GM04503 (cell line): ENCODE results near the gene HIRIP3.
"Not testable (repeated sequence)": the region's sequence is repeated elsewhere in the genome, so short reads cannot be mapped to it uniquely, and the experiment has no call there.

ENCODE experiments used
- DNase-seq: peaks from one replicate; pipeline ENCODE4 v3.0.0-alpha.2; 2012; ENCODE audit warnings: low read depth

HIRIP3 gene

DNA sequence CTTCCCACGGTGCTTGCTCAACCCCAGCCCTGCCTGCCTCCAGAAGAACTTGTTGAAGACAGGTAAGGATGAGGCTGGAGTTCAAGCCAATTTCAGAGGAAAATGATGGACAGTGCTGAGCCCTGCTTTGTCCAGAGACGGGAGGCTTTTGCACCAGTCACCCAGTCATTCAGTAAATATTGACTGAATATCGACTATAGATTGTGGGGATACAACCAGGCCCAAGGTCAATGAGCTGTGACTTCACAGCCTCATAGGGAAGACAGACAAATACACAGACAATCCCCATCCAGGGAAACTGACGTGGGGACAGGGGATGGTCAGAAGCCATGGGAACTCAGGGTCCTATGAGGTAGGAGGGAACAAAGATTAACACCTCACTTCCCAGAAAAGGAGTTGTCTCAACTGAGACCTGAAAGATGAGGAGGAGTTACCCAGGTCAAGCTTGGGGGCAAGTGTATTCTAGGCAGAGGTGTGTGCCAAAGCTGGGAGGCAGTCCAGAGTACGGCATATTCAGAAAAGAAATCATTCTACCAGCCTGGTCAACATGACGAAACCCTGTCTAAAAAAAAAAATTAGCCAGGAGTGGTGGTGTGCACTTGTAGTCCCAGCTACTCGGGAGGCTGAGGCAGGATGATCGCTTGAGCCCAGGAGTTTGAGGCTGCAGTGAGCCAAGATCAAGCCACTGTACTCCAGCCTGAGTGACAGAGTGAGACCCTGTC lies 21.3 kb upstream of the HIRIP3 start:
- DNase-seq = no peak

DNA sequence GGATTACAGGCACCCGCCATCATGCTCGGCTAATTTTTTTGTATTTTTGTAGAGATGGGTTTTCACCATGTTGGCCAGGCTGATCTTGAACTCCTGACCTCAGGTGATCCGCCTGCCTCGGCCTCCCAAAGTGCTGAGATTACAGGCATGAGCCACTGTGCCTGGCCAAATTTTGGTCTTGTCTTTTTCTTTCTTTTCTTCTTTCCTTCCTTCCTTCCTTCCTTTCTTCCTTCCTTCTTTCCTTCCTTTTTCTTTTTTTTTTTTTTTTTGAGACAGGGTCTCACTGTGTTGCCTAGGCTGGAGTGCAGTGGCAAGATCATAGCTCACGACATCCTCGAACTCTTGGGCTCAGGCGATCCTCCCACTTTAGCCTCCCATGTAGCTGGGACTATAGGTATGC lies 20.0 kb upstream of the HIRIP3 start:
- DNase-seq = not testable (repeated sequence)

DNA sequence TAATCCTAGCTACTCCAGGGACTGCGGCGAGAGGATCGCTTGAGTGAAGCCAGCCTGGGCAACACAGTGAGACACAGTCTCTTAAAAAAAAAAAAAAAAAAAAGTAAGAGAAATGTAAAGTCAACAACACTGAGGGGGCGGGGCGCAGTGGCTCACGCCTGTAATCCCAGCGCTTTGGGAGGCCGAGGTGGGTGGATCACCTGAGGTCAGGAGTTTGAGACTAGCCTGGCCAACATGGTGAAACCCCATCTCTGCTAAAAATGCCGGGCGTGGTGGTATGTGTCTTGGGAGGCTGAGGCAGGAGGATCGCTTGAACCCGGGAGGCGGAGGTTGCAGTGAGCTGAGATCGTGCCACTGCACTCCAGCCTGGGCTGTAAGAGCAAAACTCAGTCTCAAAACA lies 17.2 kb upstream of the HIRIP3 start:
- not testable (repeated sequence) for DNase-seq

DNA sequence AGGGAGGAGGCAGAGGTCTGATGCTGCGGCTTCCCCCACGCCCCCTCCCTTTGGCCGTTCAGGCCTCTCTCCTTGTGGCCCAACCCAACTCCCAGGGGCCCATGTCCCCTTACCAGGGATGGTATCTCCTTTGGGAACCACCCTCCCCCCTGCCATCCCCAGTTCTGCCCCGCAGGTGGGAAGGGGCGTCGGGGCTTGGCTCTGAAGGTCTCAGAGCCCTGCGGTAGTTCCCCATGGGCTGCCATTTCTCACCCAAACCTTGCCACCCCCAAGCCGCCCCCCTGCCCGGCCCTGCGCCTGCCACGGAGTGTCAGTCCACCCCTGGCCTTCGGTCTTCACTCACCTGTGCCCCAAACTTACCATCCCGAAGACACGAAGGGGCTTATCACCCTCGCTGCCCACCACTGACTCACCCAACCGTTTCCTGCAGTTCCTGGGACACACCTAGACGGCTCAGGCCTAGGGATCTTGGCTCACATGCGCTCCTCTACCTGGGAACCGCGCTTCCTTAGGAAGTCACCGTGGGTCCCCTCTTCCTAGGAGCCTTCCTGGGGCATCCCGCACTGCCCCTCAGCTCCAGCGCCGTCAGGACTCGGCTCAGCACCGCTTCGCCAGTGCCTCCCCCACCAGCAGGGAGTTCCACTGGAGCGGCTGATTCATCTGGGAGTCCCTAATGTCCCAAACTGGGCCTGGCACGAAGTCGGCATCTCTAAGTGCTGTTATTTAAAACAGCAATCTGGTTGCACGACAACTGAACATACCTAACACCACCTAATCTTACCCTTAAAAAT lies 16.5 kb upstream of the HIRIP3 start:
- no peak for DNase-seq

DNA sequence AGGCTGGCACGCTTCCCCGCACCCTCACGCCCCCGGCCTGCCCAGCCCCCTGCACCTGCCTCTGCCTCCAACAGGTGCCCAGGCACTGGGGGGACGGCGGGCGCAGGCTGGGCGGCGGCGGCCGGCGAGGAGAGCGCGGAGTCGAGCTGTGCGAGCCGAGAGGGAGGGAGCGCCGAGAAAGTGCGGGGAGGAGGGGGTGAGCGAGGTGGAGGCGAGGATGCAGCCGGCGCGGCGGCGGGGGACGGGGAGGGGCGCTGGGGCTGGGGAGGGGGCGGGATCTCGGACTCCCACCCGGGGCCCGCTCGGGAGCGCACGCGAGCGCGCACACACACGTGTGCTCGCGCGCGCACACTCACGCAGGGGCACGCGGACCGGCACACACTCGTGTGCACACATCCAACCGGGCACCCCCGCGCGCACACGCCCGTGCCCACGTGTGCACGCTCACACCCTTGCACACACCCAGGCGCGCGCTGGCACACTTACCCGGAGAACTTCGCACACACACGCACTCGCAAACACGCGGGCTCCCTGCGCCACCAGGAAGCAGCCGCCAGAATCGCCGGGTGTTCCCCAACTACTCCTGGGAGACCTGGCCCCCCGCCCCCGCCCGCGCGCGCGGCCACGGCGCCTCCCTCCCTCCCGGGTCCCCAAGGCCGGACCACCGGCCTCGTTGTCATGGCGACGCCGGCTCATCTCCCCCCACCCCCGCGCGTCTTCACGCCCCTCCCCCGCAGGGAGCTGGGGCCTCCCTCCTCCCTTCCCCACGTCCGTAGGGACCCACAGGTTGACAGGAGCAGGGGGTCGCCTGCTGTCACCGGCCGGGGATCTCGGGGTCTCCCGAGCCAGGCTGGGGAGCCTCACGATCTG lies 15.7 kb upstream of the HIRIP3 start, which contains the start of gene DOC2A:
Gene DOC2A (minus strand): TSS at position 184 of the 870 bp plus-strand sequence. CDS start 805 bp downstream, outside the sequence.
- no peak for DNase-seq

DNA sequence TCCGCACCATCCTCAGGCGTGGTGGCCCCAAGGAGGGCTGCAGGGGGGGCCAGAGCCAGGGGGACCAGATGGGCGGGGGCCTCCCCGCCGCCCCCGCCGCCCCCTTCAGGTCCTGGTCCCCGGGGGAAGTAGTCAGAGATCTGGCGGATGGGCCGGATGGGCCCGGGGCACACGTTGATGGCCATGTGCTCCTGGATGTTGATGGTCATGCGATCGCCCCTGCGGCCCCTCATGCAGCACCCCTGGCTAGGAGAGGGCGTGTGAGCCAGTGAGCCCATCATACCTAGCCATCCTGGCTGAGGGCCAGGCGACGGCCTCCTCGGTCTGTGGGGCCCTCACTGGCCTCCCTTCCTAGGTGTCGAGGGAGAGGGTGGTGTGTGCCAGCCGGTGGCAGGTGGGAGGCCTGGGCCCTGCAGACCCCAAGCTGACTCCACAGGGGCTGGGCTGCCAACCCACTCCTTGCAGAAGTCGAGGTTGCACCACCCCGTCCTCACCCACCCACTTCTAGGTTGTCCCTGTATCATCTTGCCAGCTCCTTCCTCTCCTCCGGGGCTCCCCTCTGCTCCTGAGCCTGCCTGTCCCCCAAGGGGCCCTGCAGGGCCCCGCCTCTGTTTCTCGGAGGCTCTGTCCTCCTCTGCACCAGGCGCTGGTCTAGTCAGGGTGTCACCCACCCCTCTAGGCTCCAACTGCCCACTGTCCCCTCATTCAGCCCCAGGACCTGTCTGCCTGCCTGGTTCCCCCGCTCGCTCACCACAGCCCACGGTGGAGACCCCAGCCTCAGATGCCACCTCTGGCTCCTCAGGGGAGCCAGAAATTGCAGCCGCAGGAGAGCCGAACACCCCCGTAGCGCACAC lies 14.8 kb upstream of the HIRIP3 start:
- no peak for DNase-seq

DNA sequence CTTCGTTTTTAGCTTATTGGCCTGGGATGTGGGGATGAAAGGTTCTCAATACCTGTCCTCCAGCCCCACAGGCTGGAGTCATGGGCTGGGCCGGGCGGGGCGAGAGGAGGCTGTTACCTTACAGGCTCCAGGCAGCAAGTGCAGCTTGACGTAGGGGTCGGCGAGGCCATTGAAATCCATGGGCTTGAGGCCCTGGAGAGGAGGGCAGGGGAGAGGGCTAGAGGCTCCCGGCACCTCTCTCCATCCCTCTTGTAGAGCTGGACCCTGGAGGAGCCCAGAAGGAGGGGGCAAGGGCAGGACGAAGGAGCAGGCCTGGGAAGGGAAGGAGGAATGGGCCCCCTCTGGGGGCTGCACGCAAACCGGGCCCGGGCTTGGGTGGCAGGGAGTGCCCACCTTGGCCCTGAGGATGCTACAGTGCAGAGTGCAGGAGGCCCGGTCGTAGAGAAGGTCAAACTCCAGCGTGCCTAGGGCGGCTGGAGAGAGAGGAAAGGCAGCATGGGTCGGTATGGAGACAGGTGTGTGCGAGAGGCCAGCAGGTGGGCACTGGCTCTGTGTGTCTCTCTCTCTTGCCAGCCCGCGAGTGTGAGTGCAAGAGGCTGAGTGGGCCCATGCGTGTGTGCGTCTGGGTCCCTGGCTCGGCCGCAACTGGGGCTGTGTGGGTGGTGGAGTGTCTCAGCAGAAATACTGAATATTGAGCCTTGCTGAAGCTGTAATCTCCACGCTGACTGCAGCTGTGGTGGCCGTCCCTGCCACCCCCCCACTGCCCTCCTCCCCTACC lies 13.9 kb upstream of the HIRIP3 start:
- DNase-seq = no peak

DNA sequence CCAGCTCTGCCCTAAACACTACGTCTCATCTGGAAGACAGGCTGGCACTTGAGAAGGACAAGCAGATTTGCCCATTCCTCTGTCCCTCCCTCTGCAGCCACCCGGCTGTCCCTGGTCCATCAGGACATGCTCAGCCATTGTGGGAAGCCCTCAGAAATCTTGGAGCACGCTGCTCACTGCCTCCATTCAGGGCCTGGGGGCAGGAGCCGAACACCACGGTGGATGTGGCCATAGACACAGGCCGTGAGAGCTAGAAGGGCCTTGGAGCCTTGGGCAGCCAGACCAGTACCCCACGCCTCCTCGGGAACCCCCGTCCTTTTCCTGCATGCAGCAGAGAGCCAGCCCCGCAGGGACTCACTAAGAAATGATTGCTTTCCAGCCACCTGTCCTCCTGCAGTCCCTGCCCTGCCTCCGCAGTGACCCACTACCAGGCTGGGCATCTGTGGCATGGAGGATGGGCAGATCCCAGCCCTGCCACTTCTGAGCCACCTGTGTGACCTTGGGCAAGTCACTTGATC lies 12.0 kb upstream of the HIRIP3 start:
- no peak for DNase-seq

DNA sequence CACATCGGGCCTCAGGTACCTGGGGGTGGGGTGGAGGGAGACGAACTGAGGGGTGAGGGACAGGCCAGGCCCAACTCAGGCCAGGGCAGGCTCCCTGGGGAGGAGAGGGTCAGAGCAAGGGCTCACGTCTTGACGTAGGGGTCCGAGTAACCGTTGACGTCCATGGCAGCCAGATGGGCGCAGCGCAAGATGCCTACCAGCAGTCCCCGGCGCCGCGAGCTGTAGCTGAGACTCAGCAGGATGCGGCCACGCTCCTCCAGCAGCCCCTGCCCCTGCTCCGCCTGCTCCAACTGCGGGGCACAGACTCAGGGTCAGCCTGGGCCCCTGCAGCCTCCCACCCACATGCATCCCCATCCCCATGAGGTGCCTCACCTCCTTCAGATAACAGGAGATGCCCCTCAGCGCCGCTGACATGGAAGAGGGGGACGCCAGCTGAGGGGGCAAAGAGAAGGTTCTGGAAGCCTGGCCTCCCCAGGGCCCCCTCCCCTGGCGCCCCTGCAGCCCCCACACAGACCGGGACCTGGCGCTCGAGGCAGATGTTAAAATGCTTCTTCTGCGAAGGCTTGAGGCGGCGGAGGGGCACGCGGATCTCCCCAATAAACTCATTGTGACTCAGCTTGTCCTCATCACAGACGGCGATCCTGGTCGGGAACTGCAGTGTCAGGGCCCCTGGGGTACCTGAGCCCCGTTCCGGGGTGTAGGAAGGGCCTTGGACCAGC lies 11.4 kb upstream of the HIRIP3 start:
- DNase-seq = no peak

DNA sequence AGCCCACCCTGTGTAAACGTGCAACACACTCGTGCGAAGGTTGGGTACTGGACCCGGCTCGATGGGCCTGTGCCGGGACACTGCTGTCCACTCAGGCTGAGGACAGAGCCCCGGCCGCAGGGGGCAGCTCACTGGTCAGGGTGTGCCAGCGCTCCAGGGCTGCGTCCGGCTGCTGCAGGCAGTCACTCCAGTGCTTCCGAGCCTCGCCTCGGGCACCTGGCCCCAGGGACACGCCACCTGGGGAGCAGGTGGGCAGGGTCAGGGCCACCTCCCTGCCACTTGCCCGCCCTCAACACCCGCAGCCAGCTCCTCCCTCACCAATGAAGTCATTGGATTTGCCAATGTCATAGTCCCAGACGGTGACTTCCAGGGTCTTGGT lies 10.7 kb upstream of the HIRIP3 start:
- DNase-seq = no peak

DNA sequence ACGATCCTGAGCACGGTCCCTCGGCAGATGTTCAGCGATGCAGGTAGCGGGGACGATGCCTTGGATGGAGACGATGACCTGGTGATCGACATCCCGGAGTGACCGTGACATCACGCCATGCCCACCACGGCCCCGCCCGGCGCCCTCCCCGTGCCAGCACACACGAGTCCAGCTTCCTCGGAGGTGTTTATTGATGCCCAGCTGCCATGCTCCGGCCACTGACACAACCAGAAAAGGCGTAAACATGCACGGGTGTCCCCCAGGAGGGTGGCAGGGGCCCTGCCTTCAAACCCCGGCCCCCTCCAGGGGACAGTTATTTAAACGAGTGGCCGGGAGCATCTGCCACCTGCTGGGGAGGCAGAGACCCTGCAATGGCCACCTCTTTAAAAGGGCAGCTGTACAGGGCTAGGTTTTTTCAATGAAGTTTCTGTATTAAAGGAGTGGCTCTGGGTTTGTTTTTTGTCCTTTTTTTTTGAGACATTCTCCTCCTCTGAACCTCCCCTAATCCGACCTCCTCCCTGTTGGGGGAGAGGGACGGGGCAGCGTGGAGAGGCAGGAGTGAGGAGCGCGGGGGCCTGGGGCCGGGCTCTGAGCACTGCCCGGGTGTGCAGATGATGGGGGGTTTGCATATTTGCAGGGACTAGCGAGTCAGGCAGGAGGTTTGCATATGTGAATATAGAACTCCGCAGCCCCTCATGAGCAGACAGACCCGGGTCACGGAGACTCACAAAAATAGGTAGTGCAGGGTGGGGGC lies 10.1 kb upstream of the HIRIP3 start:
- no peak for DNase-seq

DNA sequence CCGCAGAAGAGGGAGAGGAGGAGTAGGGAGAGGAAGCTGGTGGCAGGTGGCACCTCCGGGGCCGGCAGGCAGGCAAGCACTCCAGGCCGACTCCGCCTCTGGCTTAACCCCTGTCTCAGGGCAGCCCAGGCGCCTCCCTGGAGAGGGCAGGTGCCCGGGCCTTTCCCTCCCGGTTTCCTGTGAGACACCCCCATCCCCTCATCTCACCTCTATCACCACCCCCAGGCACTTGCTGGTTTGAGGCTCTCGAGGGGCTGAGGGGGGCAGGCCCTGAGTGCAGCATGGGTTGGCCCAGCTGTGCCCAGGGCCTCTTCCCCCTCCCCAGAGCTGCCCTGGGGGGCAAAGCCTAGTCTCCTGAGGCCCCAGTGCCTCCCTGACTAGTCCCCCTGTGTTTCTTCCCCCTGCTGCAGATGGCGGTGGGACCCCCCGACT lies 9.4 kb upstream of the HIRIP3 start:
- DNase-seq = no peak

DNA sequence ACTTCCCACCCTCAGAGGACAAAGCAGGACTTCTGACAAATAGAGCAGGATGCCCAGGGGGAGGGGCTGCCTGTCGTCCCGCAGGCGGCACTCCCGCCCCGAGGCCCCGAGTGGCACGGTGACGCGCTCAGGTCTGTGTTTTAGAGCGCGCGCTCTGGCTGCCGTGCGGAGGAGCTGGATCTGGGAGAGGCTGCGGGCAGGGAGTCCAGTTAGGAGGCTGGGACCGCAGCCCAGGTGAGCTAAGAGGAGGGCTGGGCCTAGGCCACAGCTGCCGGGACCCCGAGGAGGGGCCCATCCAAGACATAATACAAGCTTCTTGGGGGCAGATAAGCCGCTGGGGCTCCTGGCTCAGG lies 9.0 kb upstream of the HIRIP3 start:
- DNase-seq = no peak

DNA sequence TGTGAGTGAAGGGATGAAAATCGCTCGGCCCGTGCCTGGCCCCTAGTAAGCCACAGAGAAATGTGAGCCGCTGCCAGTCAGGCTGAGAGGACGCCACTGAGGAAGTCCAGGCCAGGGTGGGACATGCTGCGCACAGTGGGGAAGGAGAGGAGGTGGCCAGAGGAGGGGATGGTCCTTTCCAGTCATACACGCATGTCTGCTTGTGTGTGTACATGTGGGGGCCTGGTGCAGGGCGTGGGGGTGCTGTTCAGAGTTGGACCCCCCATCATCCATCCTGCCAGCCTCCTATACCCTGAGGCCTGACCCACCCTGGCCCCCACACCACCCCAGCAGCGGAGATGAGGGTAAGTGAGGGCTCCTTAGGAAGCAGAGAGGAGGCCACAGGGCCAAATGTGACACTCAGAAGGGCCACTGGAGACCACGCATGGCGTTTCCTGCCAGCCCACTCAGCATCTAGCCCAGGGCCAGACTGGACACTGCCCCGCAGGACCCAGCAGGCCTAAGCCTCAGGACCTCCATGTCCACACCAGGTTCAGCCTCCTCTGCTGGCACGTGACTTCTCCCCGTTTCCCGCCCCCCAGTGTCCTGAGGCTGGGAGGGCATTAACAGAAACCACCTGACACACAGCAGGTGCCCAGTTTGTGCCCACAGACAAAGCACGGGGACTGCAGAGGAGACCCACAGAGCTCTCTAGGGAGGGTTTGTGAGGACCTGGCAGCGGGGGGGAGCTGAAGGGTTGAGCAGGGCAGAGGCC lies 8.4 kb upstream of the HIRIP3 start:
- DNase-seq = no peak

DNA sequence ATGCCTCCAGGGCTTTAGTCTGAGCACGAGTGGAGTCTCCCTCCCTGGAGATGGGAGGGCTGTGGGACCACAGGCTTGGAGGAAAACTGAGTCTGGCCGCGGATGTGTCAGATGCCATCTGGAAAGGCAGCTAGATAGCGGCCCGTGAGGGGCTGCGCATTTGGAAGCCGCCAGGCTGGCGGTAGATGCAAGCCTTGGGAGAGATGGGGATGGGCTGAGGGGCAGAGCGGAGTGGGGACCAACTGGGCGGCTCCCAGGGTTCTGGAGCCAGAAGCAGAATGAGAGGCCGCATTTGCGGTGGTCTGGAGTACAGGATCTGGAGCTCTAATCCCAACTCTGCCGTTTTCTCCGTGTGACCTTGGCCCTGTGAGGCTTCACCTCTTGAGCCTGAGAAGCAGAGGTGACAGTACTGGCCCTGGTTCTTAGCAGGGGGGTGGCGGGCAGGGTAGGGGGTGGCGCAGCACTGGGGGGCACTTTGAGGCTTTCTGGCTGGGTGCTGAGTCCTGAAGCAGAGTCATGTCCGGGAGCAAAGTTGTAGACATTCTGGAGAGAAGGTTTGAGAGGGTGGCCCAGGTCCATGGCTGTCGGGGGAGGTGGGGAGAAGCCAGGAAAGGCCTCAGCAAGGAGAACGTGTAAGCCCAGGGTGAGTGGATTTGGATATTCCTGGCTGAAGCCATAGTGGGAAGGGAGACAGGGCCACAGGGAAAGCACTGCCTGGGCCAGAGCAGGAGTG lies 7.4 kb upstream of the HIRIP3 start:
- DNase-seq = no peak

DNA sequence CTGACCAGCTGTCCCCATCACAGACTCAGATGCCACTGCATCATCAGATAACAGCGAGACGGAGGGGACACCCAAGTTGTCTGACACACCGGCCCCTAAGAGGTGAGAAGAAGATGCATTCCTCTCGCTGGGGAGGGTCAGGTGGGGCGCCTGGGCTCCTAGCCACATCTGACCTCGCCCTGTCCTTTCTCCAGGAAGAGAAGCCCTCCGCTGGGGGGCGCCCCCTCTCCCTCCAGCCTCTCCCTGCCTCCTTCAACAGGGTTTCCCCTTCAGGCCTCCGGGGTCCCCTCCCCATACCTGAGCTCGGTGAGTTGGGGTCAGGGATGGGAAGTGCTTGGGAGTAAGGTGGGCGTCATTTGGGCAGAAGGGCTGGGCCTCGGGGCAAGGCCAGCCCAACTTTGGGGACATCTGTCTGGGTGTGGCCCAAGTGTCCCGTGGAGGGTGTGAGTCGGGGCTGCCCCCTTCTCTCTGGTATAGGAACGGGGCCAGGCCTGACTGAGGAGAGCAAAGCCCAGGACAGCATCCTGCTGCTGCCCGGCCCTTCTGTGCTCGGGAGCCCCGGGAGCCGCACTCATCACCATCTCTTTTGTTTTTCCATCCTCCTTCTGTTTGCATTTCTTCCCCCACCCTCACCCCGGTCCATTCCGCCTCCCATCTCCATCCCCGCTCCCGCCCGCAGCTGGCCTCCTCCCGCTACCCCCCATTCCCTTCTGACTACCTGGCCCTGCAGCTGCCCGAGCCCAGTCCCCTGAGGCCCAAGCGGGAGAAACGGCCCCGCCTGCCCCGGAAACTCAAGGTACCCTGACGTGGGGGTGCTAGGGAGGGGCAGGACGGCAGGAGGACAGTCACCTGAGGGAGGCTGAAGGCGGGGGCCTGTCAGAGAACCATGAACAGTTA lies 5.6 kb upstream of the HIRIP3 start:
- no peak for DNase-seq

DNA sequence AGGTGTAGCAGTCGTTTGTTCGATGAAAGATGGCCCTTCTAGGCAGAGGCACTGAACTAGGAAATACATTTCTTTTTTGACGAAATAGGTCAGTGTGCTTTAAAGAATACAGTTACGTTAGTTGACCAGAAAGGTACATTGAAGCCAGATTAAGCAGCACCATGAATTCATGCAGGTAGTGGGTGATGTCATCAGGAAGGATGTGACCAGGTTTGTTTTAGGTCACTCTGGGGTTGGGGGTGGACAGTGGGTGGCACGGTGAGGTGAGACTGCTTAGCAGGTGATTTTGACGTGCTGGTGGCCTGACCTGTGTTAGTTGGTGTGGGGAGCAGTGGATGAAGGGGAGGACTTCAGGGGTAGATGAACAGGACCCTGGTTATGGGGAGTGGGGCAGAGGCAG lies 4.2 kb upstream of the HIRIP3 start:
- no peak for DNase-seq
